Germinal center (tissue), 1 donor: ENCODE measurements around the gene ADAM8.
A peak's percentile ranks its signal among the peaks of the same experiment; 100 is the strongest.
"Not testable (repeated sequence)": the region's sequence is repeated elsewhere in the genome, so short reads cannot be mapped to it uniquely, and the experiment has no call there.

ENCODE experiments used
- DNase-seq: peaks from one replicate; pipeline ENCODE4 v3.0.0; 2012; ENCODE audit warnings: mixed read lengths, low spot score

ADAM8 gene

DNA sequence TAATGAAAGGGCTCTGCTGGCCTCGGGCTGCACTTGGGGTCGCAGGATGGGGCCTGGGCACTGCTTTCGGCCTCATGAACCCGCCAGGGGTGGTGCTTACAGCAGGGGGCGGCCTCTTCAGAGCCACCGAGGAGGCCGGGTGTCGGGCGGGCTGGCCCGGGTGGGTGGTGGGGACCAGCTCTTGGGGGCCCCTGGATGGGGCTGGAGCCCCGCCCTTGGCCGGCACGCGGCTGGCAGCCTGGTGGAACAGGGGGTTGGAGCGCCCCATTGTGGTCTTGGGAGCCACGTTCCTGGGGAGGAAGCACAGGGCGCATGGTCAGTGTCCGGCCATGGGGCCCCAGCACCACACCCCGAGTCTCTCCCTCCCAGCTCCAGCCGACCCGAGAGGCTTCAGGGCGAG is 8.8 kb downstream of the ADAM8 start:
- DNase-seq = no peak

DNA sequence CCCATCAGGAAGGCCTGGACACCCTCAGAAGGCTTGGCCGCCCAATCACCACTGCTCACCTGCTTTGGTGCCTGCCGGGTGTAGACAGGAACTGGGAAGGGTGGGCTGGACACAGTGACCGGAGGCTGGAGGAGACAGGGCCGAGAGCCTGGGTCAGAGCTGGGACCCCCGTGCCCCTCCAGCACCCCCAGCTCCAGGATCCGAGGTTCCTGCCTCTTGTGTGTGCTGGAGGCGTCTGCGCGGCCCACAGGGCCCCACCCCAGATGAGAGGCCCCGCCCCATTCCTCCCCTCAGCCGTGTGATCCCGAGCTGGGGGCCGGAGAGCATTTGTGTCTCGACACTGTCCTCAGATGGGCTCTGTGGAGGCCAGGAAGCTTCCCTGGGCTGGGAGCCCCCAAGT is 9.4 kb downstream of the ADAM8 start:
- no peak for DNase-seq

DNA sequence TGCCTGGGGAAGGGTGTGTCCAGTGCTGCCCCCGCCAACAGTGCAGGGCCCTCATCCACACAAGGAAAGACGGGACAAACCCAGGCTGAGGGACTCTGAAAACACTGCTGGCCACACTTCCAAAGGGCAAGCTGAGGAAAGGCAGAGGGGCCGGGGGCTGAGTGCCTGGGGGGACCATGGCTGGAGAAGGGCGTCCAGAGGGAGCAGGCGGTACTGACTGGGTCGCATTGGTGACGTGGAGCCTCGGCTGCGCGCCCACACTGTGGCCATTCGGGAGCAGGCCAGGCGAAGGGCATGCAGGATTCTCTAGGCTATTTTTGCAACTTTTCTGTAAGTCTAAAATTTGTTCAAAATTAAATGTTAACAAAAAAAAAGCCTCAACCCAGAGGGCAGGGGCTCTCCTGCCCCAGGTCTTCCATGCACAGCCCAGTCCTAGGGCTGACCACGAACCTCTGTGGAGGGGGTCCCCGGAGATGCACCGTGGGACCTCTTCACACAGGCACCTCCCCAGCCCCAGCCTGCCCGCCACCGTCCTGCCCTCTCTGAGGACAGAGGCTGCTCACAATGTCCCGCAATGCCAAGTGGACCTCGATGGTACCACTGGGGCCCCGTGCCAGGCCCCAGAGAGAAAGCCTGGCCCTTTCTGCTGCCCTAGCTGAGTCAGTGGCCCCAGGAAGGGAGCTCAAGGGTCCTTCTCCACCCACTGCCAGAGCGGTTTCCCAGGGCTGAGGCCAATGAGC is 10.4 kb downstream of the ADAM8 start:
- no peak for DNase-seq

DNA sequence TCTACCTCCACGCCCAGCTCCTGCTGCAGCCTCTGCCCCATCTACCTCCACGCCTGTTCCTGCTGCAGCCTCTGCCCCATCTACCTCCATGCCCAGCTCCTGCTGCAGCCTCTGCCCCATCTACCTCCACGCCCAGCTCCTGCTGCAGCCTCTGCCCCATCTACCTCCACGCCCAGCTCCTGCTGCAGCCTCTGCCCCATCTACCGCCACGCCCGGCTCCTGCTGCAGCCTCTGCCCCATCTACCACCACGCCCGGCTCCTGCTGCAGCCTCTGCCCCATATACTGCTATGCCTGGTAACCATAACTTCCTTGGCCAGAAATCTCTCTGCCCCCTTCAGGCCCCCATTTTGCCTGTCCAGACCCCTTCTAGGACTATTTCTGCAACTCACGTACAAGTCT is 11.6 kb downstream of the ADAM8 start:
- DNase-seq = not testable (repeated sequence)

DNA sequence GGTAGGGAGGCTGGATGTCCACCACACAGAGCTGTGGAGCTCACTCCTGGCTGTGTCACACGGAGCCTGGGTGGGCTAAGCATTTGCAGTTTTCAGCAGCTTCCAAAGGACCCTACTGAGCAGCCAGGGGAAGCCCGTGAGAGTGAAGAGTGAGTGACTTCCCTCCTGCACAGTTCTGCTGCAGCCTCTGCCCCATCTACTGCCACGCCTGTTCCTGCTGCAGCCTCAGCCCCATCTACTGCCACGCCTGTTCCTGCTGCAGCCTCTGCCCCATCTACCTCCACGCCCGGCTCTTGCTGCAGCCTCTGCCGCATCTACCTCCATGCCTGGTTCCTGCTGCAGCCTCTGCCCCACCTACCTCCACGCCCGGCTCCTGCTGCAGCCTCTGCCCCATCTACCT is 12.2 kb downstream of the ADAM8 start:
- no peak for DNase-seq

DNA sequence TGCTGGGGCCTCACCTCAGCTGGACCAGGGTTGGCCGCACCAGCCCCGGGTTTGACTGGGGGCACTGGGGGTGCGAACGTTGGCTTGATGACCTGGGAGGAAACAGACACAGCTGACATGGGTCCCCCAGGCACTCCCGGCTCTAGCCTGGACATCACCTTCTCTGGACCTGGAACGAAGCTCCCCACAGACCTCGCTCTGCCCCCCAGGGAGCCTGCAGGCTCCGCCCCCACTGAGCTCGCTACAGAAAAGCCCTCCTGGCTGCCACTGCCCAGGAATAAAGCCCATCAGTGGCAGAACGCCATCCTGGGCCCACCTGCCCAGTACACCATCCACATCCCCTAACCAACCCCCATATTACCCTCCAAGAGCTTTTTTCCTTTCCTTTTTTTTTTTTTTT is 13.0 kb downstream of the ADAM8 start:
- DNase-seq = no peak

DNA sequence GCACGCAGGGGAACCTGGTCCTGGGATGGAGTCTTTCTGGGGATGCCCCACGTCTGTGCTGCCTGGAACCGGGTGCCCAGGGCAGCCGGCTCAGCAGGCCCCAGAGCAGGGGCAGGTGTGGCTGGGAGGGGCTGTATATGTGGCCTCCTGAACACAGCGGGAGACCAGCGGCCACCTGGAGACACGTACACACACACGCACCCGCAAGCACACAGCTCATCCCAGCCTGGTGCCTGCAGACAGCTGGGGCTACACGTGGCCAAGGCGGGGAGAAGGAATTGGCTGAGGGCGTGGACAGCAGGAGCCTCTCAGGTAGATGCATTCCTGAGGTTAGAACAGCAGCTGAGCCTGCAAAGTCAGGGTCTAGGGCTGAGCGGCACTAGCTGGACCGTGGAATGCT is 14.0 kb downstream of the ADAM8 start:
- no peak for DNase-seq

DNA sequence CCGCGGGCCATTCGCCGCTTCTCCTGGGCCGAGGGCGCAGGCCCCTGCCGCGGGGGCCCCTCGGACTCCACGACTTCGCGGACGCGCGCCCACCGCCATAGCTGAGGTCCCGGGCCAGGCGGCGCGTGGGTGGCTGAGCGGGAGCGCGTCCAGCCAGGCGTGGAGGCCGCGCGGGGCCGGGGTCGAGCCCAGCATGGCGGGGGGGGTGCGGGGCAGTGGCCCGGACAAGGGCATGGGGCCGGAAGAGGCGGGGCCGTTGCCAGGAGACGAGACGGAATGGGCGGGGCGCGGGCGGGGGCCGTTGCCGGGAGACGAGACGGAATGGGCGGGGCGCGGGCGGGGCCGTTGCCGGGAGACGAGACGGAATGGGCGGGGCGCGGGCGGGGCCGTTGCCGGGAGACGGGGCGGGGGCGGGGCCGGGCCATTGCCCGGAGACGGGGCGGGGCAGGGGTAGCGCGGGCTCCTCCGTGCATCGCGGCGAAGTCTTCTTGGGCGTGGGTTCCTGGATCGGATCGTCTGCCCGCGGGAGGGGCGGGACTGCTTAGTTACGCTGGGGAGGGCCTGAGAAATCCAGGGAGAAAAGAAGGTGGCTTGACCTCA is 14.8 kb downstream of the ADAM8 start:
- peak; percentile 86 for DNase-seq

DNA sequence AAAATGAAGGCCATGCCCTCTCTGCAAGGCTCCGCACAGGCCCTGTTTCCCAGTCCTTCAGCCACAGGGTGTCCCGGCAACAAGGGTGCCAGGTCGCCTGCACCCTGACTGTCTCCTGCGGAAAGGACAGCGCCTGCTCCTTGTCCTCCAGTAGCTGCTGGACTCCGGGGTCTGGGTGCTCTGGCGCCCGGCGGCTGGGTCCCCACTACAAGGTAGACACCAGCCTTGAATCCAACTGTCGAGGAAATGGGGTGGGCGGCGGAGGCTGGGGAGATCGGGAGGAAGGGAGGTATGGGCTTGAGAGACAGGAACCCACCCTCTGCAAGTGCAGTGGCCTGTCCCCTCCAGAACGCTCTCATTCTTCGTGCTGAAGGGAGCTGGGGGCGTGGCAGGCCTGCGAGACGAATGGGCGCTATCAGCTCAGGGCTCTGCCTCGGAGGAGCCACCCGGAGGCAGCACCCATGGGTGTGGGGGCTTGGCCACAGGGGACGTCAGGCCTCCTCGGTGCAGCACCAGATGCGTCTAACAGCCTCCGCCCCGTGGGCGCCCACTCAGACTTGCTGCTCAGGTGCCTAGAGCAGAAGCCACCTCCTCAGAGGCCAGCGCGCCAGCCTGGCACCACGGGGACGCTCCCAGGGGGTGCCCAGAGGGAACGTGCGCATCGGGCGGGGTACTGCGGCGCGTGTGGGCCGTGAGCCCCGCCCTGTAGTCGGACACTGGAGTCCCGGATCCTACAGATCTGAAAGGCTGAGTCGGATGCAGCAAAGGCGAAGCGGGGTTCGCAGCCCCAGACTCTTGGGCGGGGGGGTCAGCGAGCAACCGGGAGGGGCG is 15.6 kb downstream of the ADAM8 start:
- peak; percentile 74 for DNase-seq

DNA sequence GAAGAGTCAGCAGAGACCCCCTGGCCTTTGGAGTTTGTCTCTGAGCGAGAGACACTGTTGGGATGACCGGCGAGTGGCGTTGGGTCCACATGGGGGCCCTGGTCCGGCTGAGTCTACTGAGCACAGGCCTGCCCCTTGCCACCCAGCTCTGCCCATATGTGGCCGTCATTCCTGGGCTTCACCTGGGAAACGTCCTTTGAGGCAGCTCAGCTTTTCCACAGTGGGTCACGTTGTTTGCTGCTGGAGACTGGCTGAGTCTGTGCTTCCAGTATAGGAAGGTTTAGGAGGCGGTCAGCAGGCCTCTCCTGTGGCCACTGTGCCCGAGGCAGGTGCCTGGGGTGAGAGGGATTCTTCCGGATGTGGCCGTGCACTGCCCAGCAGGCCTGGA is 17.1 kb downstream of the ADAM8 start:
- DNase-seq = no peak

DNA sequence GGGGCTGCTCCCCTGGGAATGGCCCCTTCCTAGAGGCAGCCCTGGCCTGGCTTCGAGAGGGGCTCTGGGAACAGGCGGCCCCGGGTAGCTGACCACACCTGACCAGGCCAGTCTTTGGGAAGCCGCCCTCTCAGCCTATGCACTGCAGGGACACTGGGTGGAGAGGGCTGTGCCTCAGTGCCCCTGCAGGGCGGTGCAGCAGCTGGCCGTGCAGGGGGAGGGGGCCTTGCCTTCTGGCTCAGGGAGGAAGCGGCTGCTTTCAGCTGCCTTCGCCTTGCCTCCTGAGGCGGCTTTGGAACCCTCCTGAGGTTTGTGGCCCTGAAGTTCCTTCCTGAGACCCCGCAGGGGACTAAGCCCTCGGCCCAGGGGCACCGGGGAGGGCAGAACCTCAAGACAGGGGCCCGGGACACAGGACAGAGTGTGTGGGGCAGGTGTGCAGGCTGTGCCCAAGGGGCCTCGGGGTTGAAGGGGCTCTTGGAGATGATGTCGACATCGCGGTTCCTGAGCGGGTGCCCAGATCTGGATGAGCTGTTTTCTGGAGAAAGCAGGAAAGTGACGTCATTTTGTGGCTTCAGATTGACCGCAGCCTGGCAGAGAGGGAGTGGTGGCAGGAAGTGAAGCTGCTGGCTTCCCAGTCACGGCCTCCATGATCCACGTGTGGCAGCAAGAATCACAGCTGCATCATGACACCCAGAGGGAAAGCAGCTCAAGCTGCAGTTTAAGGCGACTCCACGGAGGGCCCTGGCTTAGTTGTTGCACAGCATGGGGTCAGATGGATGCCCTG is 17.7 kb downstream of the ADAM8 start:
- no peak for DNase-seq

DNA sequence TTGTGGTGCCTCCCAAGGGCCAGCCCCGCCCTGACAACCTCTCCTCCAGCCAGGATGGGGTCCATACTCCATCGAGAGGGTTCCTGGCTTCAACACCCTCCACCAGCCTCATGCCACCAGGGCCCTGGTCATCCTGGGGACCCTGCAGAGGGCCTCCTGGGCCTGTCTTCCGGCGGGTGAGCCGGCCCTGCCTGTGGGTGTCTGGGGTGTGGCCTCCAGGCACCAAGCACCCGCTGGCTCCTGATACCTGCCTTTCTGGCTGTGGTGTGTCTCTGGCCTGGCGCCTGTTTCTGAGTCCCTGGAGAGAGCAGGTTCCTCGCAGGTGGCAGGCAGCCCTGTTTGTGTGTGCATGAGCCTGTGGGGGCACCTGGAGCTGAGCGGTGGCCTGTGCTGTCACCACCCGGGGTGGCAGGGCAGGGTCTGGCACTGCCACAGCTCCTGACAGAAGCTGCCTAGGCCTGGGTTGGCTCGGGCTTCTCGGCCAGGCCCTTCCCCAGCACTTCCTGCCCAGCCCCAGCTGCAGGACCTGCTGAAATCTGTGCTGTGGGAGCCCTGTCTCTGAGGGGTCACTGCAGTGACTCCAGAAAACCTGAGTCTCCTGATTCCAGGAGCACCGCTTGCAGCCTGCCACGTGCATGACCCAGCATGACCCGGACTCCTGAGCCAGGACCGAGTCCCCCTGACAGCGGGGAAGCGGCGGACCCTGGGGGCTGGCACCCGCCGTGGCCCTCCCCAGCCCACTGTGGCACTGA is 18.4 kb downstream of the ADAM8 start:
- DNase-seq = peak; percentile 54

DNA sequence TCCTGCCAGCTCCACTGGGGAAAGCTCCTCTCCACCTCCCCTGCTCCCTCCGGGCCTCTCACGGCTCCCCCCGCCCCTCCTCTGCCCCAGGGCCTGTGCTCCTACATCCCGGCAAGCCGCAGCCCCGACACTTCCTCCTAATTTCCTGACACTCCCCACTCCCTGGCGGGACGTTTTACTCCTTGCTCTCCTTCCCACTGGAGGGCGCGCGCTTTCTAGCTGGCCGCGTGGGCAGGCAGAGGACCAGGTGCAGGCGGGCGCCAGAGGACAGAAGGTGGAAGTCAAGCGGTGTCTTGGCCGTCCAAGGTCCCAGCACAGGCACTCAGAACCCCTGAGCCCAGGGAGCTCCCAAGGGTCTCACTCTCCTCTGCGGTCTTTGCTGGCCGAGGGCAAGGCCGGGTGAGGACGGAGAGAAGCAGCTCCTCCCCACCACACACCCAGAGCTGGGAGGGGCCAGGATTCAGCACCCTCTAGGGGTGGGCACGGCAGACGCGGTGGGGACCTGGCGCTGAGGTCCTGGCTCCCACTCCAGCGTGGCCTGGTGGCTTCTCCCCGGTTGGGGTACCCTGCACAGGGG is 19.1 kb downstream of the ADAM8 start:
- peak; percentile 51 for DNase-seq

DNA sequence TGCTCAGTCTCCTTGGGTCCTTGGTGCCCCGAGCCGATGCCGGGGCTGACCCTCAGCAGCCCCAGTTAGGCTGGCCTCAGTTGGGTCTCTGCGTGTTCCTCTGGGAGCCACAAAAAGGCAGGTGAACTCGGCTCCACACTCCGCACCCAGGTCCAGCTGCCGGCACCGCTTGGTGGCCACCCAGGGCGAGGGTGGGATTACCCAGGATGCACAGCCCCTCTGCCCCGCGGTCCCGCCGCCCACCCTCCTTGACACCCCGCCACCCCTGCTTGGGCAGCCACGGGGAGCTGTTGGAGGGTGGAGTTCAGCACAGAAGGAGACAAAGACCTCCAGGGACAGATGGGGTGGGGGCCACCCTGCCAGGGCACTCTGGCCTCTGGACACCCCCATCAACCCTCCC is 21.3 kb downstream of the ADAM8 start:
- DNase-seq = no peak

DNA sequence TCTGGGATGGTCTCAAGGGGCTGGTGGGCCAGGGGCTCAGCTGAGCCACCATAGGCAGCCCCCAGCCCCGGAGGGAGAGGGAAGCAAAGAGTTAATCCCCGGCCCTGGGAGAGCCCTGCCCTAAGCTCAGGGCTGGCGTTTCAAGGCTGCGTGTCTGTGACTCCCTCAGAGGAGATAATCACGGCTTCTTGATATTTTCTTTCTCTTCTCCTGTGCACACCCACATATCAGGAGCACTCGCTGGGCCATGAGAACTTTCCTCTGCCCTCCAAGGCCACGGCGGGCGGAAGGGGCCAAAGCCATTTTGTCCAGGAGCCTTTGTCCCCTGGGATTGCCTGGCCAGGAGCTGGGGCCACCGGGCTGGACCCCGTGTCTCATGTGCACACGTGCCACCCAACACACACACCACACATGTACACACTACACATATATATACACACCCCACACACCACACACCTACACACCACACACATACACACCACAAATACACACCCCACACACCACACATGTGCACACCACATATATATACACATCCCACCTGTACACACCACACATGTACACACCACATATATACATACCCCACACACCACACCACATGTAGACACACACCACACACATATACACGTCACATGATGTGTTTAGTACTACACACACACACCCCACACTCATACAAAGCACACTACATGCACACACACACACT is 22.1 kb downstream of the ADAM8 start:
- DNase-seq = no peak

DNA sequence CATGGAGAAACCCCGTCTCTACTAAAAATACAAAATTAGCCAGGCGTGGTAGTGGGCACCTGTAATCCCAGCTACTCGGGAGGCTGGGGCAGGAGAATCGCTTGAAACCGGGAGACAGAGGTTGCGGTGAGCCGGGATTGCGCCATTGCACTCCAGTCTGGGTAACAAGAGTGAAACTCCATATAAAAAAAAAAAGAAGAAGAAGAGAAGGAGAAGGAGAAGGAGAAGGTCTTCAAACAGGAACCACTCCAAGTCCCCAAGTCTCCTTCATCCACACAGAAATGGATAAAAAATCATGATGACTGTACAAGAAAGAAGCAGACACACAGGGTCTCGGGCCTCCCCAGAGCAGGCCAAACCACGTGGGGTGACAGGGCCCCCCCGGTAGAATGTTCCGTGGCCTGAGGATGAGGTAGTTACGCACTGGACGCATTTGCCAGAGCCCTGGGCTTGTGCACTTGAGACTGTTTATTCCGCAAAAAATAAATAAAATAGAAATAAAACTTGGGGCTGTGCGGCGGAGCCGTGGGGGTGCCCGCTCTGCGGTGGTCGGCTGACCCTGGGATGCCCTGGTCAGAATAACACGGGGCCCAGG is 23.2 kb downstream of the ADAM8 start:
- no peak for DNase-seq

DNA sequence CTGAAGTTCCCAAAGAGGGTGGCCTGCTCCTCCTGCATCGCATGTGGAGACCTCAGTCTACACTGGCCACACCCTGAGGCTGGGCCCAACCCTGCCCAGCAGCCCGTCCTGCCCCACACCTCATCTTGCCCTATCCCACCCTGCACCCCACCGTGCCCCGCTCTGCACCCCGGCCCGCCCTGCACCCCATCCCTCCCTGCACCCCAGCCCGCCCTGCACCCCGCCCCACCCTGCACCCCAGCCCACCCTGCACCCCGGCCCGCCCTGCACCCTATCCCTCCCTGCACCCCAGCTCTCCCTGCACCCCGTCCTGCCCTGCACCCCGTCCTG is 24.5 kb downstream of the ADAM8 start:
- DNase-seq = no peak

DNA sequence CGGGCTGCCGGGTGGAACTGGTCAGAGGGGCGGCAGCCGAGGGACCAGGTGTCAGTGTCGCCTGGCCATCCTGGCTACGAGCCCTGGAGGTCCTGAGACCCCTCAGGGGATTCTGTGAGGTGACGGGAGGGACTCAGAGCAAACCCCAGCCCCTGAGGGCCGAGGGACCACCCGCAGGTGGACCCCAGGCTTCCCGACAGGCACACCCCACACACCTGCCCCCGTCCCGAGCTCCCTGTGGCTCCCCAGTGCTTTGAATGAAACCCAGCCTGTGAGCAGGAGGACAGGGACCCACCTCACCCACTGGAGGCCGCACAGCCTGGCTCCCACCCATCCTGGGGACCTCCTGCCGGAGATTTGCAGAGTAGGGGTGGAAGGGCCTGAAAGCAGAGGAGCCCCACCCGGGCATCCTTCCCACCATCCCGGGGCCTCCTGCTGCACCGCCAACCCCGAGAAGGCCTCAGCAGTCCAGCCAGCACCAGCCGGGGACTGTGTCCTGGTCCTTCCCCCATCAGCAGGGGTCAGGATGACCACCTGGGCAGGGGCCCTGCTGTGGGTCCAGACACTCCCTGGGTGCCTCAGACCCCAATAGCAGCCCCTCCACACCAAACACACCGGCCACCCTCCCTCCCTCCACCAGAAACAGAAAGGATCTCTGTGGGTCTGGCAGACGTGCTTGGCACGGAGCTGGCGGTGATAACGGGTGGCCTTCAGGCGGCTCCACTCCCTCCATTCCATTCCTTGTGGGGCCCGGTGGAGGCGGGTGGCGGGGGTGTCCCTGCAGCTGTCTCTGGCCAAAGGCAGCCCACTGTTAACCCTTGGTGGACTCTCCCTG is 25.1 kb downstream of the ADAM8 start:
- no peak for DNase-seq

DNA sequence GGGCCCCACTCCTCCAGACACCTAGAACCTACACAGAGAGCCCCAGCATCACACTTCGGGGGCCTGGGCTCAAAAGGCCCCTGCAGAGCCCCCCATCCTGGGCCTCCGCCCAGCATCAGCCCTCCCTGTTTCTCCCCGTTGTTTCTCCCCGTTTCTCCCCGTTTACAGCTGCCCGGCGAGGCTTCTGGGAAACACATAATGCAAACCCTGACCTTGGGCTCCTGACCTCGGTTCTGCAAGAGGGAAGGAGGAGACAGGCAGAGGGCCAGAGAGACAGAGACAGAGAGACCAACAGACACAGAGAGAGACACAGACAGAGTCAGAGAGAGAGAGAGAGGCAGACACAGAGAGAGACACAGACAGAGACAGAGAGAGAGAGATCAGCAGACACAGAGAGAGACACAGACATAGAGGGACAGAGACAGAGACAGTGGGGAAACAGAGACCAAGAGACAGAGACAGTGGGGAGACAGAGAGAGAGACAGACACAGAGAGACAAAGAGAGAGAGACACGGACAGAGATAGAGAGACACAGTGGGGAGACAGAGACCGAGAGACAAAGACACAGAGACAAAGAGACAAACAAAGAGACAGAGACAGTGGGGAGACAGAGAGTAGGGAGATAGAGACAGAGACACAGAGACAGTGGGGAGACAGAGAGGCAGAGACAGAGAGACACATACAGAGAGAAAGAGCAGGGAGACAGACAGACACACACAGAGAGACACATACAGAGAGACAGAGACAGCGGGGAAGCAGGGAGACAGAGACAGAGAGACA is 26.5 kb downstream of the ADAM8 start:
- DNase-seq = no peak
